ENCODE data around the gene CRY2.

Gene CRY2

DNA sequence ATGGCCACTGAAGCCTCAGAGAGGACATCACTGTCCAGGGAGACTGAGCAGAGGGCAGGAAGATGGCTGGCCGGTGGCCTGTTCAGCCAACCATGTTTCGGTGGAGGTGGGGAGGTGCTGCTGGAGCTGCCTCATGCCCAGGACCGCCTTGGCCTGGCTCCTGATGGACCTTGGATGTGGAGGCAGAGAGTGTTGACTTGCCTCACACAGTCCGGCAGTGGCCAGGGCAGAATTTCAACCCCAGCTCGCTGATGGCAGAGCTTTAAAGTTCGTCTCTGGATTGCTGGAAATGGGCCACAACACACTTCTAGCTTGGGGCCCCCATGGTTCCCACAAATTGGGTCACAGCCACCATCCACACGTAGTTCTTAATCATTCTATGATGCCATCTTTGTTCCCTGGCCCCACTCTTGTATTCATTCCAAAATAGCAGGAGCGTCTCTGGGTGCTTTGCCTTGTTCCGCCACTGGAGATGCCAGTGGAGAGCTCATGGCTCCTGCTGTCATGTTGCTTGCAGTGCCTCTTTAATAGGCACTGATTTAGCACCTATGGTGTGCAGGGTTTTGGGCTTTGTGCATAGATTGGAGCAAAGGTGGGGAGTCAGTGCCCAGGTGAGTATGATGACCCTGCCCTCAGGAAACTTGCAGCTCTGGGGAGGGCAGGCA, 43.7 kb downstream of the CRY2 start:
- no peak overlapping the region for H3K27ac ChIP-seq
- TF ChIP-seq, protein P1, sequence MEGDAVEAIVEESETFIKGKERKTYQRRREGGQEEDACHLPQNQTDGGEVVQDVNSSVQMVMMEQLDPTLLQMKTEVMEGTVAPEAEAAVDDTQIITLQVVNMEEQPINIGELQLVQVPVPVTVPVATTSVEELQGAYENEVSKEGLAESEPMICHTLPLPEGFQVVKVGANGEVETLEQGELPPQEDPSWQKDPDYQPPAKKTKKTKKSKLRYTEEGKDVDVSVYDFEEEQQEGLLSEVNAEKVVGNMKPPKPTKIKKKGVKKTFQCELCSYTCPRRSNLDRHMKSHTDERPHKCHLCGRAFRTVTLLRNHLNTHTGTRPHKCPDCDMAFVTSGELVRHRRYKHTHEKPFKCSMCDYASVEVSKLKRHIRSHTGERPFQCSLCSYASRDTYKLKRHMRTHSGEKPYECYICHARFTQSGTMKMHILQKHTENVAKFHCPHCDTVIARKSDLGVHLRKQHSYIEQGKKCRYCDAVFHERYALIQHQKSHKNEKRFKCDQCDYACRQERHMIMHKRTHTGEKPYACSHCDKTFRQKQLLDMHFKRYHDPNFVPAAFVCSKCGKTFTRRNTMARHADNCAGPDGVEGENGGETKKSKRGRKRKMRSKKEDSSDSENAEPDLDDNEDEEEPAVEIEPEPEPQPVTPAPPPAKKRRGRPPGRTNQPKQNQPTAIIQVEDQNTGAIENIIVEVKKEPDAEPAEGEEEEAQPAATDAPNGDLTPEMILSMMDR (conservative IDR thresholded peaks at IDR 0.05): no peak

DNA sequence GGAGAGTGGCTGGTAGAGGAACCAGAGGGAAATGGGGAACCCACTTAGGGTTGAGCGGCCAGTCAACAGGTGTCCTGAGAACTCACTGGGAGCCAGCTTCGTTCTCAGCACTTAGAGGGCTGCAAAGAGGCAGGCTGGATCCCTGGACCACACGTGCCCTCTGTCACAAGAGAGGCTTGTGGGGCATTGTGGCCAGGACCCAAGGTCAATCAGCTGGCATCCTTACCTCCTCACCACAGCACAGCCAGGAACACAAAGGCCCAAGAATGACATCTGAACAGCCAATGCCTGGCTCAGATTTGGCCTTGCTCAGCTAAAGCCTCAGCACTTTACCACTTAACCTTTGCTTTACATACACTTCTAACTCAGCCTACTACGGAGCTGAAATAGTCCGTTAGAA, 45.6 kb downstream of the CRY2 start:
- H3K27ac ChIP-seq: no peak overlapping the region
- TF ChIP-seq, protein P1 (conservative IDR thresholded peaks at IDR 0.05): no peak

DNA sequence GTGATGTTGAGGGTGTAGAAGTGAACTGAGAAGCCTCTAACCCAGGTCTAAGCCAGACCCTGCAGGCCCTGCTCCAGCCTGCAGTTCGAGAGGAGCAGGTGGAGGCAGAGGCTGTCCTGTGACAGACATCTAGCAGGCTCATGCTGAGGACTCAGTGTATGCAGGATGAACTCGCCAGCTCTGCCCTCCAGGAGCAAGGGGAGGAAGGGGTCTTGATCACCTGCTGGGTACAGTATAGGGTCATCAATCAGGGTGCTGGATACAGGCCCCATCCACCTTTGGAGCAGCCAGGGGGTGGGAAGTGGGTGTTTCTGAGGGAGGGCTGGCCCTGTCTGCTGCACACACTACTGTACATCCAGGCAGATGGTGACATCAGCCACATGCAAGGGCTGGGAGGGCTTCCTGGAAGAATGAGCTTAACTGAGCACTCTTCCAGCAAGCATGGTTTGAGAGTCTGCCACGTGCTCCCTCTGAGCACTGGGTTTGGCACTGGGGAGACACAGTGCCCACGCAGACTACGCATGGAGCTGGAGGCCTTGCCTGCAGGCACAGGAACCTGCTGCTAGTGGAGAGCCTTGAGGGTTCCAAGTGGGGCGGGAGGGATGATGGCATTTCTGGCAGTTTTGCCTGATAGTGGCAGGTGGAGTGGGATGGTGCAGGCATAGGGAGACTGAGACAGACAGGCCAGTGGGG, 47.4 kb downstream of the CRY2 start:
- no peak overlapping the region for H3K27ac ChIP-seq
- TF ChIP-seq, protein P1 (conservative IDR thresholded peaks at IDR 0.05): no peak

DNA sequence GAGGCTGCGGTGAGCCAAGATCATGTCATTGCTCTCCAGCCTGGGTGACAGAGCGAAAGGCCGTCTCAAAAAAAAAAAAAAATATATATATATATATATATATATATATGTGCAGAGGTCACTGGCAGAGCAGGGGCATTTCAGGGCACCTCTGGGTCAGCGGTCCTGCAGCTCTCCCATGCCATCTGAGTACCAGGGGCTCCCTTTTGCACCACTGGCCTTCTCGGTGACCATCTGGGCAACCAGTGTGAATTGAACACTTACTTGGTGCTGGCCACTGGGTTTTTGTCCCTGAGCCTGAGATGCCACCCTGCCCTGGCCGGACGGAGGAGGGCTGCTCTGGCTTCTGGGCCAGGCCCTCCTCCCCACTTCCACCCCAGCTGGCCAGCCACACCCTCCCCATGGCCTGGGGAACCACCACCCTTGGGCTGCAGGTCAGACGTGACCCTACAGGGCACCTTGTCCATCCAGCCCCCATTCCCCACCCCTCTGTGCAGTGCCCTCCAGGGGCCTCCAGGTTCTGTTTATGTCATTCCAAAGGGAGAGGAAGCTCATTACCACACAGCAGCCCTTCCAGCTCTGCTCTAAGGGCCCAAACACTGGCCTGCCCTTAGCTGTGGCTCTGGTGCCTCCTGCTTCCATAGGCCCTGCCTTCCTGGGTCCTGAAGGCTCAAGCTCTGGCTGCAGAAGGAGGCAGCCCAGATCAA, 48.4 kb downstream of the CRY2 start:
- TF ChIP-seq, protein P1 (conservative IDR thresholded peaks at IDR 0.05): no peak
- no peak overlapping the region for H3K27ac ChIP-seq

DNA sequence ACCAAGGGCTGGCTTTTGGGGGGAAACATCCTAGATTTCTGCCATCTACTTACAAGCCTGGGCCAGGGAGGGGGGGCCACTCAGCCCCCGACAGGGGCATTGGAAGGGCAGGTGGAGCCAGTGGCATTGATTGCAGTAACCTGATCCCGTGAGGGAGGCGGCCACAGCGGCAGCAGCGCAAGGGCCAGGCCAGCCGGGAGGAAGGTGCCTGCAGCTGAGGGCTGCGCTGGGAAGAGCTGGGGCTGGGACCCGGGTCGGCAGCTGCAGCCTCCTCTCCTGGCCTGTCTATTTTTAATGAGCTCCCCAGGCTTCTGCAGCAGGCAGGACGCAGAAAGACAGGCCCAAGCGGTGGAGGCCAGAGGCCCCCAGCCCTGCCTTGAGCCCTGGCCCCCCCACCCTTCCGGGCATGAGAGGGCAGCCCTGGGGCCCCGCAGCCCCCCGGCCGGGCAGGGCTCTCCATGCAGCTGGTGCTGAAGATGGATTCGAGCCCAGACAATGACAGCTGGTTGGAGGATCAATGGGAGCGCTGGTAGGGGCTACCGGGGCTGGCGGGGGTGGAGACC, 49.2 kb downstream of the CRY2 start:
- no peak overlapping the region for H3K27ac ChIP-seq
- TF ChIP-seq, protein P1 (conservative IDR thresholded peaks at IDR 0.05): no peak

DNA sequence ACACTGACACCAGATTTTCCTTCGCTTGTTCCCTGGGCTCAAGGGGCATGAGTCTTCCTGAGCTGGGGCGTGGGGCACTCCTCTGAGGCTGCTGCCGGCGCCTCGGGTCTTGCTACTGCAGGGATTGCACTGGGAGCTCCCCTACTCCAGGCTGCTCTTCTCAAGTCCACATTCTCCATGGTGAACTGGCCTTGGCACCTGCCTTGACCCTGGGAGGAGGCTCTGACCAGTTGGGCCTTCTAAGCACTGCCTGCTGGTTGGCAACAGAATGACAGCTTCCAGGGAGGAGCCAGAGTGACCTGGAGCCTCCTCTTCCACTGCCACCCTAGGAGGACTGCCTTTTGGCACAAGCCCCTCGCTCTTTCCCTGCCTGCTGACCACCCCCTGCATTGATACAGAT, 50.3 kb downstream of the CRY2 start:
- TF ChIP-seq, protein P1 (conservative IDR thresholded peaks at IDR 0.05): no peak
- H3K27ac ChIP-seq: no peak overlapping the region

DNA sequence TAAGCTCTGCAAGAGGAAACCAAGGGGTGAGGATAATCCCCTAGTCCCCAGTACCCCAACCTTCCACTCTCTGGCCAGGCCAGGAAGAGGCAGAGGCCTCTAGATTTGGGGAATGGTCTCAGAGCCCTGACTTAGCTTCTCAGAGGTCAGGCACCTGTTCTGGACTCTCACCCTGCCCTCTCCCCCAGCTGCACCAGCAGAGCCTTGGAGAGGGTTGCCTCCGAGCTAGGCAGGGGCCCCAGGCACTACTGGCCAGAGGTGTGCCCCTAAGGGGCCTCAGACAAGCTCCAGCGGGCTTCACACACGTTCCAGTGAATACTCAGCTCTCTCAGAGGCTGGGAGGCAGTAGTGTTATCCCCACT, 51.8 kb downstream of the CRY2 start:
- TF ChIP-seq, protein P1 (conservative IDR thresholded peaks at IDR 0.05): no peak
- H3K27ac ChIP-seq: peak overlapping the region; percentile 77
